Right lobe of liver (tissue), 4 donors: ENCODE data around the gene THAP4.

Source experiments
- CTCF ChIP-seq, 4 donors: fragments of 200-600 bp in 3 of 4; fragments of 450-650 bp in 1 of 4; IDR thresholded peaks; one replicate each; pipeline versions ENCODE4 v1.5.1 to v1.8.0; 2016 to 2022; ENCODE audit warnings: antibody characterized with exemption in 4 of 4, mild to moderate bottlenecking in 2 of 4
- POLR2A ChIP-seq: fragments of 450-650 bp; IDR thresholded peaks from one replicate; pipeline ENCODE4 v1.6.1; 2017; ENCODE audit warnings: antibody characterized with exemption, mild to moderate bottlenecking
- donor health status: DM: no; HTN: no; CAD: no.
- donor health status: DM: no; HTN: no; CAD: no.
- donor health status: DM: no; HTN: yes; CAD: no.

GRCh38 chr2:241540401-241540770 lies 96.6 kb downstream of the THAP4 start:
- no peak for TF ChIP-seq POLR2A
- no peak for TF ChIP-seq CTCF (IDR thresholded peaks at IDR 0.05)
